HL-60 (cell line): ENCODE results near the gene COL6A3.

Source experiments
- DNase-seq, 2 experiments: peaks; one replicate each; pipeline ENCODE4 v3.0.0-alpha.2; 2010 to 2020; ENCODE audit warnings: low read depth in 1 of 2, low spot score in 1 of 2
- H3K27ac ChIP-seq: fragments of 250-450 bp; sonication (Bioruptor Pico); replicated peaks from 2 replicates; pipeline ENCODE4 v1.5.1; 2020; ENCODE audit warnings: mild to moderate bottlenecking, moderate library complexity
- H3K27me3 ChIP-seq: fragments of 250-450 bp; sonication (Bioruptor Pico); 2 replicates; pipeline ENCODE4 v1.5.1; 2021; ENCODE audit warnings: mild to moderate bottlenecking, moderate library complexity; ENCODE audit not compliant: insufficient read depth, poor library complexity, severe bottlenecking
- H3K4me3 ChIP-seq: replicated peaks from 2 replicates; pipeline ENCODE4 v1.5.1; 2011; ENCODE audit warnings: mild to moderate bottlenecking, control low read depth, low read length; ENCODE audit not compliant: insufficient read depth
- CTCF ChIP-seq: IDR thresholded peaks from one replicate; pipeline ENCODE4 v1.5.1; 2011; ENCODE audit warnings: low read length, control low read depth, inconsistent platforms; ENCODE audit not compliant: insufficient read depth
- GABPA ChIP-seq: IDR thresholded peaks from 2 replicates; pipeline ENCODE4 v1.6.1; 2012; ENCODE audit warnings: low read depth
- POLR2AphosphoS5 ChIP-seq: IDR thresholded peaks from 2 replicates; pipeline ENCODE4 v1.6.1; 2012; ENCODE audit warnings: low read depth
- REST ChIP-seq: IDR thresholded peaks from 2 replicates; pipeline ENCODE4 v1.6.1; 2012; ENCODE audit warnings: low read depth; ENCODE audit not compliant: insufficient replicate concordance
- SPI1 ChIP-seq: IDR thresholded peaks from 2 replicates; pipeline ENCODE4 v1.6.1; 2012; ENCODE audit warnings: low read depth, mild to moderate bottlenecking, borderline replicate concordance

Gene COL6A3

GRCh38 chr2:237359894-237360780 lies 53.8 kb downstream of the COL6A3 start:
- Histone ChIP-seq H3K27me3 (no peaks in the 10 kb centered on the region), H3K4me3 (no peak overlapping the region), H3K27ac (no peak overlapping the region)
- DNase-seq: no peak
- no peak for TF ChIP-seq POLR2AphosphoS5
- TF ChIP-seq SPI1: no peak
- TF ChIP-seq GABPA: no peak
- TF ChIP-seq REST: no peak
- TF ChIP-seq CTCF: no peak

GRCh38 chr2:237359518-237359840 lies 54.5 kb downstream of the COL6A3 start:
- Histone ChIP-seq H3K27me3 (no peaks in the 10 kb centered on the region), H3K4me3 (no peak overlapping the region), H3K27ac (no peak overlapping the region)
- DNase-seq: no peak
- TF ChIP-seq SPI1 (no peak), REST (no peak), POLR2AphosphoS5 (no peak), GABPA (no peak), CTCF (no peak)

GRCh38 chr2:237358721-237359517 lies 55.0 kb downstream of the COL6A3 start:
- no peak for DNase-seq
- no peak overlapping the region for H3K27ac ChIP-seq
- no peaks in the 10 kb centered on the region for H3K27me3 ChIP-seq

More at GRCh38 chr2:237358721-237359517, 55.0 kb downstream of the COL6A3 start:
- H3K4me3 ChIP-seq: no peak overlapping the region
- TF ChIP-seq GABPA (no peak), SPI1 (no peak), REST (no peak), POLR2AphosphoS5 (no peak)
